HepG2 (cell line): ENCODE data around the gene PXMP4. TPM values are rescaled to one million over a fixed set of nuclear protein-coding genes. Genes with fewer than 3 reads are reported as not detected.

Source experiments
- ATM ChIP-seq: fragments of 450-650 bp; IDR thresholded peaks from 2 replicates; pipeline ENCODE4 v1.7.1; 2017; ENCODE audit warnings: mild to moderate bottlenecking, borderline replicate concordance
- DBP ChIP-seq: sonication (generic); formaldehyde crosslinking; IDR thresholded peaks from 2 replicates; pipeline ENCODE4 v1.4.0; 2020; ENCODE audit warnings: missing genetic modification reagents; ENCODE audit errors: not compliant biosample characterization
- DMAP1 ChIP-seq: IDR thresholded peaks from 2 replicates; pipeline ENCODE4 v1.6.1; 2016
- KAT8 ChIP-seq: IDR thresholded peaks from 2 replicates; pipeline ENCODE4 v1.6.1; 2016; ENCODE audit warnings: missing genetic modification reagents, missing compliant biosample characterization
- MBD4 ChIP-seq: IDR thresholded peaks from 2 replicates; pipeline ENCODE4 v1.6.1; 2012; ENCODE audit warnings: low read length, inconsistent platforms, borderline replicate concordance
- RBM22 ChIP-seq: fragments of 200-400 bp; formaldehyde crosslinking; optimal IDR thresholded peaks from 2 replicates; pipeline ENCODE3; 2017; ENCODE audit warnings: mild to moderate bottlenecking, low read length, moderate library complexity
- YEATS2 ChIP-seq: sonication (generic); formaldehyde crosslinking; IDR thresholded peaks from 2 replicates; pipeline ENCODE4 v1.4.0; 2020; ENCODE audit warnings: missing genetic modification reagents, borderline replicate concordance
- ZBTB33 ChIP-seq: sonication (generic); formaldehyde crosslinking; IDR thresholded peaks from 2 replicates; pipeline ENCODE4 v1.4.0; 2020; ENCODE audit warnings: missing genetic modification reagents
- ZC3H4 ChIP-seq: sonication (generic); formaldehyde crosslinking; IDR thresholded peaks from 2 replicates; pipeline ENCODE4 v1.4.0; 2020; ENCODE audit warnings: missing genetic modification reagents, borderline replicate concordance
- ZNF138 ChIP-seq: sonication (generic); formaldehyde crosslinking; IDR thresholded peaks from 2 replicates; pipeline ENCODE4 v1.5.0; 2020; ENCODE audit warnings: mild to moderate bottlenecking, low read depth, missing genetic modification reagents
- ZNF260 ChIP-seq: sonication (generic); formaldehyde crosslinking; IDR thresholded peaks from 2 replicates; pipeline ENCODE4 v1.4.0; 2020; ENCODE audit warnings: missing genetic modification reagents, low read depth, mild to moderate bottlenecking, borderline replicate concordance
- ZNF557 ChIP-seq: sonication (generic); formaldehyde crosslinking; IDR thresholded peaks from 2 replicates; pipeline ENCODE4 v1.4.0; 2020; ENCODE audit warnings: missing genetic modification reagents
- ZNF572 ChIP-seq: sonication (generic); formaldehyde crosslinking; IDR thresholded peaks from 2 replicates; pipeline ENCODE4 v1.5.1; 2020; ENCODE audit warnings: mild to moderate bottlenecking, missing genetic modification reagents
- ZNF703 ChIP-seq: sonication (generic); formaldehyde crosslinking; IDR thresholded peaks from 2 replicates; pipeline ENCODE4 v1.5.1; 2020; ENCODE audit warnings: missing genetic modification reagents, mild to moderate bottlenecking, moderate library complexity, borderline replicate concordance
- ZSCAN22 ChIP-seq: sonication (generic); formaldehyde crosslinking; IDR thresholded peaks from 2 replicates; pipeline ENCODE4 v1.4.0; 2020; ENCODE audit warnings: mild to moderate bottlenecking, missing genetic modification reagents
- ZSCAN25 ChIP-seq: sonication (generic); formaldehyde crosslinking; IDR thresholded peaks from 2 replicates; pipeline ENCODE4 v1.8.0; 2022; ENCODE audit warnings: mild to moderate bottlenecking, missing genetic modification reagents
- polyA plus RNA-seq, 8 experiments: library from polyadenylated mRNA; depleted of rRNA in 3 of 8; stranded (reverse) in 7 of 8; unstranded in 1 of 8; fragments of >200 nt; fragmentation: Illumina TruSeq in 4 of 8; extraction: Trizol in 4 of 8; gene quantifications; 2 replicates each; pipeline versions ENCODE4 v1.2.1 to v1.2.3, GENCODE V29; 2011 to 2016; ENCODE audit warnings: low read depth in 4 of 8, missing spikeins in 1 of 8, mixed read lengths in 1 of 8; ENCODE audit not compliant: insufficient read depth in 1 of 8
- total RNA-seq, 5 experiments: library from RNA; depleted of rRNA; stranded (reverse); fragments of >200 nt; fragmentation: Illumina TruSeq; extraction: Trizol; gene quantifications; 2 replicates each; pipeline ENCODE4 v1.2.3, GENCODE V29; 2016; ENCODE audit warnings: low read depth in 1 of 5
- TF ChIP-seq, protein P1 (sequence below): sonication (generic); formaldehyde crosslinking; IDR thresholded peaks from 2 replicates; pipeline ENCODE4 v1.8.1; 2023; ENCODE audit warnings: mild to moderate bottlenecking, moderate library complexity, missing genetic modification reagents
- TF ChIP-seq, protein P2 (sequence below): sonication (generic); formaldehyde crosslinking; conservative IDR thresholded peaks from 2 replicates; pipeline ENCODE4 v1.4.0; 2020; ENCODE audit warnings: mild to moderate bottlenecking, missing genetic modification reagents, moderate library complexity
- TF ChIP-seq, protein P3 (sequence below): sonication (generic); formaldehyde crosslinking; IDR thresholded peaks from 2 replicates; pipeline ENCODE4 v1.5.0; 2020; ENCODE audit warnings: missing genetic modification reagents

Gene PXMP4
- total and polyA plus RNA-seq, 2 of the 13 experiments (the other 11 are each of a cell fraction or from before 2014, with no cell fraction given), result not detected

- TF ChIP-seq ZNF557 (CRISPR knock-in tag), result no peak
- TF ChIP-seq MBD4, result no peak
- TF ChIP-seq ATM, result no peak
- TF ChIP-seq KAT8, result no peak; the same call in none of the 2 replicates
- TF ChIP-seq ZSCAN22 (CRISPR knock-in tag), result no peak; the same call in 1 of the 2 replicates
- TF ChIP-seq DMAP1, result peak; percentile 64; the same call in 1 of the 2 replicates
- no peak for TF ChIP-seq RBM22
- TF ChIP-seq ZBTB33 (CRISPR knock-in tag), result no peak; the same call in 1 of the 2 replicates
- TF ChIP-seq ZNF260, result no peak
- 0 out of 2 replicates have a peak, but pooled peaks have one; percentile 89 for TF ChIP-seq ZSCAN25 (CRISPR knock-in tag)
- TF ChIP-seq ZC3H4, result 0 out of 2 replicates have a peak, but pooled peaks have one; percentile 18
- TF ChIP-seq ZNF138 (CRISPR knock-in tag), result peak; percentile 91
- TF ChIP-seq, protein P1, sequence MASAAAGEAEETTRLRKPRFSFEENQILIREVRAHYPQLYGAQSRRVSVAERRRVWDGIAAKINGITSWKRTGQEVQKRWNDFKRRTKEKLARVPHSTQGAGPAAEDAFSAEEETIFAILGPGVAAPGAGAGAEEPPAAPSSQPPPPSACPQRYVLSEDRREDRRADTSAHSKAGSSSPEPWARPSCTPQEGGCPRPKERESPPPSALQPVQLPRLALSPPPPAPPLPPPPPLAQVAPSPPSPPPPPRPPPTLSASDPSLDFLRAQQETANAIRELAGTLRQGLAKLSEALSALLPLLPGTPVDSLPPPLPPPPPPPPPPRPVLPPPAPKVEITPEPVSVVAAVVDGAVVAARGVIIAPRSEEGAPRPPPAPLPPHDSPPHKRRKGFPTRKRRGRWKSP (CRISPR knock-in tag), result peak; percentile 71
- peak; percentile 77 for TF ChIP-seq ZNF703 (CRISPR knock-in tag)
- TF ChIP-seq, protein P2, sequence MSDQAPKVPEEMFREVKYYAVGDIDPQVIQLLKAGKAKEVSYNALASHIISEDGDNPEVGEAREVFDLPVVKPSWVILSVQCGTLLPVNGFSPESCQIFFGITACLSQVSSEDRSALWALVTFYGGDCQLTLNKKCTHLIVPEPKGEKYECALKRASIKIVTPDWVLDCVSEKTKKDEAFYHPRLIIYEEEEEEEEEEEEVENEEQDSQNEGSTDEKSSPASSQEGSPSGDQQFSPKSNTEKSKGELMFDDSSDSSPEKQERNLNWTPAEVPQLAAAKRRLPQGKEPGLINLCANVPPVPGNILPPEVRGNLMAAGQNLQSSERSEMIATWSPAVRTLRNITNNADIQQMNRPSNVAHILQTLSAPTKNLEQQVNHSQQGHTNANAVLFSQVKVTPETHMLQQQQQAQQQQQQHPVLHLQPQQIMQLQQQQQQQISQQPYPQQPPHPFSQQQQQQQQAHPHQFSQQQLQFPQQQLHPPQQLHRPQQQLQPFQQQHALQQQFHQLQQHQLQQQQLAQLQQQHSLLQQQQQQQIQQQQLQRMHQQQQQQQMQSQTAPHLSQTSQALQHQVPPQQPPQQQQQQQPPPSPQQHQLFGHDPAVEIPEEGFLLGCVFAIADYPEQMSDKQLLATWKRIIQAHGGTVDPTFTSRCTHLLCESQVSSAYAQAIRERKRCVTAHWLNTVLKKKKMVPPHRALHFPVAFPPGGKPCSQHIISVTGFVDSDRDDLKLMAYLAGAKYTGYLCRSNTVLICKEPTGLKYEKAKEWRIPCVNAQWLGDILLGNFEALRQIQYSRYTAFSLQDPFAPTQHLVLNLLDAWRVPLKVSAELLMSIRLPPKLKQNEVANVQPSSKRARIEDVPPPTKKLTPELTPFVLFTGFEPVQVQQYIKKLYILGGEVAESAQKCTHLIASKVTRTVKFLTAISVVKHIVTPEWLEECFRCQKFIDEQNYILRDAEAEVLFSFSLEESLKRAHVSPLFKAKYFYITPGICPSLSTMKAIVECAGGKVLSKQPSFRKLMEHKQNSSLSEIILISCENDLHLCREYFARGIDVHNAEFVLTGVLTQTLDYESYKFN, result peak; percentile 67
- TF ChIP-seq DBP (CRISPR knock-in tag), result peak; percentile 56
- TF ChIP-seq ZNF572 (CRISPR knock-in tag), result peak; percentile 76; the same call in 1 of the 2 replicates
- peak; percentile 11; the same call in 1 of the 2 replicates for TF ChIP-seq YEATS2 (CRISPR knock-in tag)
- TF ChIP-seq, protein P3, sequence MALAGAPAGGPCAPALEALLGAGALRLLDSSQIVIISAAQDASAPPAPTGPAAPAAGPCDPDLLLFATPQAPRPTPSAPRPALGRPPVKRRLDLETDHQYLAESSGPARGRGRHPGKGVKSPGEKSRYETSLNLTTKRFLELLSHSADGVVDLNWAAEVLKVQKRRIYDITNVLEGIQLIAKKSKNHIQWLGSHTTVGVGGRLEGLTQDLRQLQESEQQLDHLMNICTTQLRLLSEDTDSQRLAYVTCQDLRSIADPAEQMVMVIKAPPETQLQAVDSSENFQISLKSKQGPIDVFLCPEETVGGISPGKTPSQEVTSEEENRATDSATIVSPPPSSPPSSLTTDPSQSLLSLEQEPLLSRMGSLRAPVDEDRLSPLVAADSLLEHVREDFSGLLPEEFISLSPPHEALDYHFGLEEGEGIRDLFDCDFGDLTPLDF (CRISPR knock-in tag), result no peak; the same call in none of the 2 replicates
These were observed 12.3 kb upstream of the PXMP4 start (continued) for GRCh38 chr20:33732166-33732970.
